Measurements from ENCODE around the gene PJVK.
"Not testable (repeated sequence)": the region's sequence is repeated elsewhere in the genome, so short reads cannot be mapped to it uniquely, and the experiment has no call there.

Gene PJVK, protein sequence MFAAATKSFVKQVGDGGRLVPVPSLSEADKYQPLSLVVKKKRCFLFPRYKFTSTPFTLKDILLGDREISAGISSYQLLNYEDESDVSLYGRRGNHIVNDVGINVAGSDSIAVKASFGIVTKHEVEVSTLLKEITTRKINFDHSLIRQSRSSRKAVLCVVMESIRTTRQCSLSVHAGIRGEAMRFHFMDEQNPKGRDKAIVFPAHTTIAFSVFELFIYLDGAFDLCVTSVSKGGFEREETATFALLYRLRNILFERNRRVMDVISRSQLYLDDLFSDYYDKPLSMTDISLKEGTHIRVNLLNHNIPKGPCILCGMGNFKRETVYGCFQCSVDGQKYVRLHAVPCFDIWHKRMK

GRCh38 chr2:178450774-178451525 lies at the start of gene PJVK, which contains the start of gene PRKRA:
Gene PJVK, plus strand, starts transcription at chr2:178451378. Its CDS starts 2,032 bp downstream, at chr2:178453410.
Gene PRKRA, minus strand, starts transcription at chr2:178451175. Its CDS starts 145 bp downstream, at chr2:178451030.
- TF ChIP-seq JUND (IDR thresholded peaks at IDR 0.05; ENCODE audit: low read depth): no peak
- DNase-seq (ENCODE audit: low read depth in 1 of 2, low spot score in 1 of 2): peak; percentile 66 to 95
- in situ Hi-C loops (cut with HindIII; ENCODE audit: low pct_unique_long_range_greater_than_20kb, low sequenced_read_pairs): no loop called here

- no peak for DNase-seq (ENCODE audit: low read depth in 1 of 2, low spot score in 1 of 2)
- TF ChIP-seq JUND (IDR thresholded peaks at IDR 0.05; ENCODE audit: low read depth): no peak
- in situ Hi-C loops (cut with HindIII; ENCODE audit: low pct_unique_long_range_greater_than_20kb, low sequenced_read_pairs): no loop called here
Observed at GRCh38 chr2:178401994-178402437, 49.2 kb upstream of the PJVK start.

GRCh38 chr2:178403671-178404306 lies 47.4 kb upstream of the PJVK start:
- no peak for DNase-seq (ENCODE audit: low read depth in 1 of 2, low spot score in 1 of 2)
- in situ Hi-C loops (cut with HindIII; ENCODE audit: low pct_unique_long_range_greater_than_20kb, low sequenced_read_pairs): no loop called here
- TF ChIP-seq JUND (IDR thresholded peaks at IDR 0.05; ENCODE audit: low read depth): no peak

DNA sequence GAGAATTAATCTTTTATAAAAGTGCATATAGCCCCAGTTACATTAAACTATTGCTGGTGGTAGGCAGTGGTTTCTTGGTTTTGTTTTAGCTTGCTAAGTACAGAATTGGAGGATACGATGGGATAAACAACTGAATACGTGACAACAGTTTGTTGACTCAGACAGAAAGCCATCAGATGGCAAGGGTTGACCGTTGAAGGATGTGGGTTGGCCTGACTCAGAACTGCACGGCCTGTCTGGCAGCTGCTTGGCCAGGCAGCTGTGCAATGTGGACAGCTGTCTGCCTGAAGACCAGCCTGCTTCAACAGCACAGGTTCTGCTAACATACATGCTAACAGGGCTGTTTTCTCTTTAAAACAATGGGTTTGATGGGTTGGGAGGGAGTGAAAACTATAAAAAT lies 46.8 kb upstream of the PJVK start:
- peak in 1 of 2 experiments; percentile 53 for DNase-seq (ENCODE audit: low read depth in 1 of 2, low spot score in 1 of 2)
- in situ Hi-C loops (cut with HindIII; ENCODE audit: low pct_unique_long_range_greater_than_20kb, low sequenced_read_pairs): no loop called here

GRCh38 chr2:178409261-178409660 lies 41.9 kb upstream of the PJVK start:
- no peak for TF ChIP-seq JUND (IDR thresholded peaks at IDR 0.05; ENCODE audit: low read depth)
- in situ Hi-C loops (cut with HindIII; ENCODE audit: low pct_unique_long_range_greater_than_20kb, low sequenced_read_pairs): no loop called here

More for the DNA sequence above, 46.8 kb upstream of the PJVK start:
- no peak for TF ChIP-seq JUND (IDR thresholded peaks at IDR 0.05; ENCODE audit: low read depth)

GRCh38 chr2:178412047-178412446 lies 39.1 kb upstream of the PJVK start:
- in situ Hi-C loops (cut with HindIII; ENCODE audit: low pct_unique_long_range_greater_than_20kb, low sequenced_read_pairs): no loop called here
- no peak for TF ChIP-seq JUND (IDR thresholded peaks at IDR 0.05; ENCODE audit: low read depth)

More at GRCh38 chr2:178409261-178409660, 41.9 kb upstream of the PJVK start:
- no peak for DNase-seq (ENCODE audit: low read depth in 1 of 2, low spot score in 1 of 2)

GRCh38 chr2:178412453-178412852 lies 38.7 kb upstream of the PJVK start:
- in situ Hi-C loops (cut with HindIII; ENCODE audit: low pct_unique_long_range_greater_than_20kb, low sequenced_read_pairs); DNase-seq (ENCODE audit: low read depth in 1 of 2, low spot score in 1 of 2): not testable (repeated sequence)

More at GRCh38 chr2:178412047-178412446, 39.1 kb upstream of the PJVK start:
- DNase-seq (ENCODE audit: low read depth in 1 of 2, low spot score in 1 of 2): no peak

DNA sequence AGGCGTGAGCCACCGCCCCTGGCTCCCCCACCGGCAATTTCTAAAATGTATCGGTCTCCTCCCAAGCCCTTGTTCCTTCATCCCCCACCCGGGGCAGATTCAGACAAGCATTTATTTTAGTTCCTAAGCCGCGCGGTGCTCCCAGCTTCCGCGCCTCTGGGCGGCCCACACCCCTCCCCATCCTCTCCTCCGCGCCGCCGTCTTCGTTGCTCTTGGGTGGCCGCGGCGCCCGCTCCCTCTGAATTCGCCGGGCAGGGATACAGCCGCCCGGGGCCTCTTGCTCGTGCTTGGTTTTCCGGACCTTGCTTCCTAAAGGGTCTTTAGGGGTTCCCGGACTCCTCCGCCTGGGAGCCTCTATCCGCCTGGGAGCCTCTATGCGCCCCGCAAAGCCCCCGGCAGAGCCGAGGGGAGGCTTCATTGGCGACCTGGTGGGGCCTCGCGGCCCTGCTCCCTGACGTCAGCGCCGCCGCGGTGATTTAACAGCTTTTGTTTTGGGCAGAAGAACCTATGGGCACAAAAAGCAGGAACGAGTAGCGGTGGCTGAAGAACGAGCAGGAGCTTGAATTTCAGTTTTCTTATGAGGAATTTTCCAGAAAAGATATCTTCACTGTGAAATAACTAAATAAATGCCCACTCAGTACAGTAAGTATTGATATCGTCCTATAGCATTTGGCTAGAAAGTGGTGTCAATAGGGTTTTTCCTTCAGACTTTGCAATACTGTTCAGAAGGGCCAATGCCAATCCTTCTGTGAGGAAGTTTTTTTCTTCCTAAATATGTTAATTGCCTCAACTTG lies 37.5 kb upstream of the PJVK start:
- DNase-seq (ENCODE audit: low read depth in 1 of 2, low spot score in 1 of 2): peak in 1 of 2 experiments; percentile 65
- in situ Hi-C loops (cut with HindIII; ENCODE audit: low pct_unique_long_range_greater_than_20kb, low sequenced_read_pairs): no loop called here

DNA sequence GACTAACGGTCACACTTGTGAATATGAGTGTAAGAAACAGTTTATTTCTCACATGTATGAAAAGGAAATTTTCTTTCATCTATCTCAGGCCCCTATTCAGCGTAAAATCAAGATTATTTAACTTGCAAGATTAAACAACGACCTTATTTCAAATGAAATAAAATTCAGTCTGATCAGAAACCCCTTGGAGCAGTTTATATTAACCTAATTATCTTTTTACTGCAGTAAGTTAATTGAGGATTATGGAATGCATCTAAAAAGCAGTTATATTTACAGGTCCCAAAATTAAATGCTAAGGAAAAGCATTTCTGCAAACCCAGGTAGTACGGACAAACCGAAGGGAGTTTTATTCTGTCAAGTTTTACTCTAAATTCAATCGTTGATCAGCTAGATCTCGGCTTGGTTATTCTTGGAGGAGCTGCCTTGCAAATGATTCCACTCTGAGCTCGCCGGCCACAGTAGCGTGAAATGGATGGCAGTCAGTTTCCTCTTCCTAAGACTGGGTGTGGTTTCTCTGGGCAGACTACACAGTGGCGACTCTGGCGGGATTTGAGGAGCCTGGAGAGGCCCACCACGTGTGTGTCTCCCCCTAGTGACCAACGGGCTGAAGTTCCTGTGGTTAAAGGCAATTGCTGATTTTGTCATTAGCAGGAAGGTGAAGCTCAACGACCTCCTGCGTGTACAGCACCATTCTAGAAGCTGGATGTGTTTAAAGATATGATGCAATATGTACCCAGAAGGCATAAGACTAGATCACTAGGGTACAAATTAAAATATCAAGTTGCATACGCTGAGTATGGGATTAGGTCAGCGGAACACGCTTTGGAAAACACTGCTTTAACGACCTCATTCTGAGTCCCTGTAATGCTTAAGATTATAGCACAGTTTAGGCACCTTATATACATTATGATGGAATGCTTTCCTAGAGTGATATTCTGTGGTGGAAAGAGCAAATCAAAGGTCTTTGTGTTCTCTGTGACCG lies 36.6 kb upstream of the PJVK start:
- peak; percentile 31 to 91 for DNase-seq (ENCODE audit: low read depth in 1 of 2, low spot score in 1 of 2)
- in situ Hi-C loops (cut with HindIII; ENCODE audit: low pct_unique_long_range_greater_than_20kb, low sequenced_read_pairs): no loop called here

More for the DNA sequence above, 37.5 kb upstream of the PJVK start:
- no peak for TF ChIP-seq JUND (IDR thresholded peaks at IDR 0.05; ENCODE audit: low read depth)

GRCh38 chr2:178415979-178416378 lies 35.2 kb upstream of the PJVK start:
- in situ Hi-C loops (cut with HindIII; ENCODE audit: low pct_unique_long_range_greater_than_20kb, low sequenced_read_pairs): no loop called here
- DNase-seq (ENCODE audit: low read depth in 1 of 2, low spot score in 1 of 2): no peak
- no peak for TF ChIP-seq JUND (IDR thresholded peaks at IDR 0.05; ENCODE audit: low read depth)

More for the DNA sequence above, 36.6 kb upstream of the PJVK start:
- TF ChIP-seq JUND (IDR thresholded peaks at IDR 0.05; ENCODE audit: low read depth): no peak

GRCh38 chr2:178417916-178418315 lies 33.3 kb upstream of the PJVK start:
- in situ Hi-C loops (cut with HindIII; ENCODE audit: low pct_unique_long_range_greater_than_20kb, low sequenced_read_pairs): no loop called here
- DNase-seq (ENCODE audit: low read depth in 1 of 2, low spot score in 1 of 2): no peak
- TF ChIP-seq JUND (IDR thresholded peaks at IDR 0.05; ENCODE audit: low read depth): no peak
